Measurements from ENCODE around the gene SEC31B.

DNA sequence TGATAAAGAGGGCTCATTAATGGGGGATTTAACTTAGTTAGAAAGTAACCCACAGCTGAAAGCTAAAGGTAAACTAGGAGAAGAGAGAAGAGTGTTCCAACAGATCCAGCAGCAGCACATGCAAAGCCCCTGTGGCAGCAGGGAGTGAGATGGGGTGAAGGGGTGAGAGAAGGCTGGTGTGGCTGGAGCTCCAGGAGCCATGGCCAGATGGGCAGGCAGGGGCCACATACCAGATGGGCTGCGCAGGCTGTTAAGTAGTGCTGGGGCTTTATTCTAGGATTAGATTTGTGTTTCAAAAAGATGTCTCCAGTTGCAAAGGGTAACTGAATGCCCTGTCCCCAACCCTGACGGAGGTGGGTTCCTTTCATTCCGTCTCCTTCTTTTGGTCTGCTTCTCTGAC lies 49.3 kb upstream of the SEC31B start:
- TF ChIP-seq FOXA1 (IDR thresholded peaks at IDR 0.05) (no peak), LEF1 (IDR thresholded peaks at IDR 0.05; ENCODE audit: borderline replicate concordance) (no peak), SUZ12 (IDR thresholded peaks at IDR 0.05) (no peak), ELF4 (IDR thresholded peaks at IDR 0.05) (no peak), BHLHE40 (IDR thresholded peaks at IDR 0.05; ENCODE audit: borderline replicate concordance) (no peak), HDGF (IDR thresholded peaks at IDR 0.05; ENCODE audit: borderline replicate concordance) (no peak), L3MBTL2 (conservative IDR thresholded peaks at IDR 0.05) (no peak)
